Caco-2 (cell line): ENCODE data around the gene NSUN6. TPM values are rescaled to one million over a fixed set of nuclear protein-coding genes. Genes with fewer than 3 reads are reported as not detected.

Experiments
- BruUV-seq: library from RNA; stranded (reverse); fragments of 400-500 nt; replicated peaks from 2 replicates; lab custom pipeline; 2021; lab: Mats Ljungman, UMichigan
- CTCF ChIA-PET: fragments of 300-600 bp; sonication (Branson Sonifier 250); formaldehyde crosslinking; loops from one replicate; lab custom pipeline; 2022; ENCODE audit warnings: antibody characterized with exemption; lab: Charles Lee
- POLR2A ChIA-PET: fragments of 300-600 bp; sonication (Branson Sonifier 250); formaldehyde crosslinking; loops from one replicate; lab custom pipeline; 2022; ENCODE audit warnings: antibody characterized with exemption; lab: Charles Lee
- DNase-seq, 2 experiments: peaks; one replicate each; pipeline versions ENCODE4 v3.0.0 to v3.0.0-alpha.2; 2020 to 2022
- H3K27me3 ChIP-seq: replicated peaks from 2 replicates; pipeline ENCODE4 v1.6.0; 2011; ENCODE audit warnings: low read length; ENCODE audit not compliant: control insufficient read depth, insufficient read depth
- H3K36me3 ChIP-seq: 2 replicates; pipeline ENCODE4 v1.5.1; 2011; ENCODE audit warnings: low read length; ENCODE audit not compliant: control insufficient read depth, insufficient read depth
- H3K4me1 ChIP-seq: fragments of 250-450 bp; sonication (Bioruptor Pico); 2 replicates; pipeline ENCODE4 v1.5.1; 2020; ENCODE audit warnings: mild to moderate bottlenecking
- H3K4me3 ChIP-seq: 2 replicates; pipeline ENCODE4 v1.5.1; 2011; ENCODE audit warnings: low read depth, mild to moderate bottlenecking, control low read depth, low read length
- H3K9me3 ChIP-seq: fragments of 250-450 bp; sonication (Bioruptor Pico); 2 replicates; pipeline ENCODE4 v1.5.1; 2020; ENCODE audit warnings: mild to moderate bottlenecking, moderate library complexity
- H3K27ac Mint-ChIP-seq: one replicate; pipeline ENCODE4 v1.8.0; 2022; ENCODE audit warnings: mixed read lengths; ENCODE audit not compliant: unreplicated experiment
- H3K27me3 Mint-ChIP-seq: one replicate; pipeline ENCODE4 v1.8.0; 2022; ENCODE audit warnings: mixed read lengths; ENCODE audit not compliant: insufficient read depth, unreplicated experiment
- H3K36me3 Mint-ChIP-seq: one replicate; pipeline ENCODE4 v1.8.0; 2022; ENCODE audit warnings: mild to moderate bottlenecking, mixed read lengths; ENCODE audit not compliant: insufficient read depth, unreplicated experiment
- H3K4me1 Mint-ChIP-seq: one replicate; pipeline ENCODE4 v1.8.0; 2022; ENCODE audit warnings: low read depth, mixed read lengths; ENCODE audit not compliant: unreplicated experiment
- H3K4me3 Mint-ChIP-seq: one replicate; pipeline ENCODE4 v1.8.0; 2022; ENCODE audit warnings: mild to moderate bottlenecking, moderate library complexity, mixed read lengths; ENCODE audit not compliant: unreplicated experiment
- H3K9me3 Mint-ChIP-seq: one replicate; pipeline ENCODE4 v1.8.0; 2022; ENCODE audit warnings: mixed read lengths; ENCODE audit not compliant: unreplicated experiment
- intact Hi-C: fragments of 100-400 bp; cut with micrococcal nuclease; formaldehyde crosslinking; loops from one replicate; pipeline ENCODE4 v1.10.0; 2022; ENCODE audit not compliant: unreplicated experiment
- total RNA-seq: library from RNA; stranded (reverse); gene quantifications from 2 replicates; pipeline ENCODE4 v1.2.3, GENCODE V29; 2022
- TF ChIP-seq, protein P1 (sequence below), 2 experiments: fragments of 200-600 bp in 1 of 2; IDR thresholded peaks; 1 replicate in 1 of 2; 2 replicates in 1 of 2; pipeline versions ENCODE4 v1.5.1 to v1.8.0; 2011 to 2022; ENCODE audit warnings: antibody characterized with exemption in 1 of 2, control low read depth in 1 of 2, inconsistent platforms in 1 of 2, low read depth in 1 of 2, low read length in 1 of 2, mild to moderate bottlenecking in 1 of 2, moderate library complexity in 1 of 2; ENCODE audit not compliant: insufficient read depth in 1 of 2, severe bottlenecking in 1 of 2, unreplicated experiment in 1 of 2

The NSUN6 gene
- total RNA-seq, 1 experiment from 2014 or later = 17.3 TPM

DNA sequence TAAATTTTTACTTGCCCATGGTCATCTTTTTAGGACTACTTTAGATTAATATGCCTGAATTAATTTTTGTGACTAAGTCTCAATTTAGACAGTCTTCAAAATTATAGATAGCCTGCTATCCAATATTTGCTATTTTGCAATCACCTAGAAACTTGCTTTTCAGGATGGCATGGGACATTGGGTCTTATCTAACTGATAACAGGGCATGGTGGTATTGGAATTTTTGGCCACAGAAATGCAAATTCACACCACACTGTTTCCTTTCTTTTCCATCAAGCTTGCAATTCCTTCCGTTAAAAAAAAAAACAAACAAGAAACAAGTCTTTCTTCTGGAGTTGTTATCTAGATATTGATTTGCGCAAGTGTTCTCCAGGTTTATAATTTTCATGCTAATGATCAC, 16.6 kb upstream of the NSUN6 start:
- BruUV-seq = no TSS peak
- Histone ChIP-seq H3K36me3 (peaks cover 5% of the 10 kb centered on the region; the same call in 1 of the 2 replicates), H3K9me3 (no peaks in the 10 kb centered on the region), H3K4me1 (peaks cover 41% of the 10 kb centered on the region), H3K4me3 (no peak overlapping the region), H3K27me3 (no peaks in the 10 kb centered on the region)
- H3K4me3 Mint-ChIP-seq = peak overlapping the region; percentile 37
- ChIA-PET POLR2A (interaction anchor here (0.9 kb wide), 1 partner anchor 9 kb away, joined by 9 read pairs; no protein-coding TSS in a partner anchor), CTCF (no interaction called here)
- DNase-seq = peak in 1 of 2 experiments; percentile 42
- H3K36me3 Mint-ChIP-seq = peaks cover 80% of the 10 kb centered on the region
- TF ChIP-seq, protein P1, sequence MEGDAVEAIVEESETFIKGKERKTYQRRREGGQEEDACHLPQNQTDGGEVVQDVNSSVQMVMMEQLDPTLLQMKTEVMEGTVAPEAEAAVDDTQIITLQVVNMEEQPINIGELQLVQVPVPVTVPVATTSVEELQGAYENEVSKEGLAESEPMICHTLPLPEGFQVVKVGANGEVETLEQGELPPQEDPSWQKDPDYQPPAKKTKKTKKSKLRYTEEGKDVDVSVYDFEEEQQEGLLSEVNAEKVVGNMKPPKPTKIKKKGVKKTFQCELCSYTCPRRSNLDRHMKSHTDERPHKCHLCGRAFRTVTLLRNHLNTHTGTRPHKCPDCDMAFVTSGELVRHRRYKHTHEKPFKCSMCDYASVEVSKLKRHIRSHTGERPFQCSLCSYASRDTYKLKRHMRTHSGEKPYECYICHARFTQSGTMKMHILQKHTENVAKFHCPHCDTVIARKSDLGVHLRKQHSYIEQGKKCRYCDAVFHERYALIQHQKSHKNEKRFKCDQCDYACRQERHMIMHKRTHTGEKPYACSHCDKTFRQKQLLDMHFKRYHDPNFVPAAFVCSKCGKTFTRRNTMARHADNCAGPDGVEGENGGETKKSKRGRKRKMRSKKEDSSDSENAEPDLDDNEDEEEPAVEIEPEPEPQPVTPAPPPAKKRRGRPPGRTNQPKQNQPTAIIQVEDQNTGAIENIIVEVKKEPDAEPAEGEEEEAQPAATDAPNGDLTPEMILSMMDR (IDR thresholded peaks at IDR 0.05; ENCODE audit: insufficient read depth in 1 of 2, low read depth in 1 of 2, low read length in 1 of 2, severe bottlenecking in 1 of 2, unreplicated experiment in 1 of 2) = no peak
- H3K27me3 Mint-ChIP-seq = no peaks in the 10 kb centered on the region
- intact Hi-C loops = loop anchor here (1.0 kb wide), 1 partner anchor 9 kb away; the partner anchor contains the start of gene ARL5B
- H3K4me1 Mint-ChIP-seq = peaks cover 29% of the 10 kb centered on the region
- H3K9me3 Mint-ChIP-seq = no peaks in the 10 kb centered on the region
- peak overlapping the region; percentile 82 for H3K27ac Mint-ChIP-seq

DNA sequence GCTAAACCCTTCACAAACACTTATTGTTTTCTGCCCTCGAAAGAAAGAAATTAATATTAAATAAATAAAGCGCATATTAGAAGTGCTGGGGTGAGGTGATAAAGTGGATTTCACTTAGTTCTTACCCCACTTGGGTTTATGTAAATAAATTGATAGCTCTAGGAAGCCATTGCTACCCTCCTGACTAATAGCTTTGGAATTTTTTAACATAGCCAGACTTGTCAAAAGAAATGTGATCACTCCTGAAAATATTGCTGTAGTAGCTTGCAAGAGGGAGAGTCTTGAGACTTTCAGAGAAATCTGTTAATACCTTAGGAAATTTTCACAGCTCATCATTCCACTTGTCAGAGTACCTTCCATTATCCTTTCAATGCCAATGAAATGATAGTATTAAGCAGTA, 15.4 kb upstream of the NSUN6 start:
- no peaks in the 10 kb centered on the region for H3K27me3 ChIP-seq
- ChIA-PET POLR2A (no interaction called here), CTCF (interaction anchor here (0.6 kb wide), 1 partner anchor 1435 kb away, joined by 7 read pairs; no protein-coding TSS in a partner anchor)
- H3K4me1 ChIP-seq = peaks cover 46% of the 10 kb centered on the region
- intact Hi-C loops = no loop called here
- peaks cover 5% of the 10 kb centered on the region for H3K36me3 ChIP-seq
- no peaks in the 10 kb centered on the region for H3K9me3 ChIP-seq
- peak overlapping the region; percentile 82 for H3K27ac Mint-ChIP-seq
- no peak for DNase-seq
- no peaks in the 10 kb centered on the region for H3K9me3 Mint-ChIP-seq
- TF ChIP-seq, protein P1 (IDR thresholded peaks at IDR 0.05; ENCODE audit: insufficient read depth in 1 of 2, low read depth in 1 of 2, low read length in 1 of 2, severe bottlenecking in 1 of 2, unreplicated experiment in 1 of 2) = no peak
- peak overlapping the region; percentile 37 for H3K4me3 Mint-ChIP-seq
- BruUV-seq = no TSS peak
- peaks cover 36% of the 10 kb centered on the region for H3K4me1 Mint-ChIP-seq
- H3K36me3 Mint-ChIP-seq = peaks cover 70% of the 10 kb centered on the region
- no peak overlapping the region for H3K4me3 ChIP-seq
- H3K27me3 Mint-ChIP-seq = no peaks in the 10 kb centered on the region

GRCh38 chr10:18665815-18666558, 14.6 kb upstream of the NSUN6 start:
- Histone ChIP-seq H3K4me3 (no peak overlapping the region), H3K27me3 (no peaks in the 10 kb centered on the region), H3K36me3 (peaks cover 3% of the 10 kb centered on the region), H3K4me1 (peaks cover 54% of the 10 kb centered on the region), H3K9me3 (no peaks in the 10 kb centered on the region)
- no peaks in the 10 kb centered on the region for H3K27me3 Mint-ChIP-seq
- no TSS peak for BruUV-seq
- H3K27ac Mint-ChIP-seq = peak overlapping the region; percentile 41
- POLR2A ChIA-PET = no interaction called here
- peak overlapping the region; percentile 45 for H3K4me3 Mint-ChIP-seq
- CTCF ChIA-PET = no interaction called here
- H3K4me1 Mint-ChIP-seq = peaks cover 42% of the 10 kb centered on the region
- no peaks in the 10 kb centered on the region for H3K9me3 Mint-ChIP-seq
- TF ChIP-seq, protein P1 (IDR thresholded peaks at IDR 0.05; ENCODE audit: insufficient read depth in 1 of 2, low read depth in 1 of 2, low read length in 1 of 2, severe bottlenecking in 1 of 2, unreplicated experiment in 1 of 2) = no peak
- DNase-seq = no peak
- intact Hi-C loops = no loop called here
- peaks cover 66% of the 10 kb centered on the region for H3K36me3 Mint-ChIP-seq
